Epithelial cell of alveolus of lung (primary cell): ENCODE measurements around the gene MGARP. TPM values are rescaled to one million over a fixed set of nuclear protein-coding genes. Genes with fewer than 3 reads are reported as not detected.

Experiments used
- total RNA-seq: library from RNA; depleted of rRNA; stranded (reverse); fragments of >200 nt; gene quantifications from 2 replicates; pipeline ENCODE4 v1.2.1, GENCODE V29; 2015

The MGARP gene
- total RNA-seq: 6.1 and 29.9 TPM in 2 replicates

GRCh38 chr4:139279760-139280620 lies at the start of gene MGARP:
MGARP (minus strand) TSS chr4:139280225; CDS start chr4:139280158, 67 bp downstream.

GRCh38 chr4:139301821-139302611 lies 22.0 kb upstream of the MGARP start, which contains the start of gene NDUFC1:
NDUFC1 (minus strand) TSS chr4:139302477; CDS start chr4:139295798, 6,679 bp downstream.

GRCh38 chr4:139301113-139301820 lies 21.2 kb upstream of the MGARP start, which contains the start of gene NAA15:
NAA15 (plus strand) TSS chr4:139301505; CDS start chr4:139301778, 273 bp downstream.

Other genes with a start within 250 kb of the MGARP start
- gene ELF2, start 103.0 kb downstream of the MGARP start, total RNA-seq: 16.9 and 36.7 TPM in 2 replicates
- 22.7 and 30.6 TPM in 2 replicates for gene NAA15, start 21.3 kb upstream of the MGARP start, total RNA-seq
- gene NDUFC1, start 22.3 kb upstream of the MGARP start, total RNA-seq: 41.7 and 44.5 TPM in 2 replicates
- gene RAB33B, start 173.9 kb upstream of the MGARP start, total RNA-seq: 7.0 and 9.8 TPM in 2 replicates